H1 (cell line): ENCODE data around the gene FOXQ1. TPM values are rescaled to one million over a fixed set of nuclear protein-coding genes. Genes with fewer than 3 reads are reported as not detected.

Source experiments
- CTBP2 ChIP-seq: IDR thresholded peaks from 2 replicates; pipeline ENCODE4 v1.7.0; 2011; ENCODE audit warnings: borderline replicate concordance, mild to moderate bottlenecking, moderate library complexity, mixed read lengths, low read length; ENCODE audit not compliant: insufficient read depth, insufficient read length
- CTCF ChIP-seq, 3 experiments: IDR thresholded peaks; 1 replicate in 2 of 3; 2 replicates in 1 of 3; pipeline versions ENCODE4 v1.5.1 to v1.6.1; 2011; ENCODE audit warnings: low read length in 3 of 3, mild to moderate bottlenecking in 3 of 3, inconsistent platforms in 2 of 3, low read depth in 1 of 3, moderate library complexity in 1 of 3; ENCODE audit not compliant: insufficient read depth in 1 of 3; ENCODE audit errors: control extremely low read depth in 1 of 3
- TAF1 ChIP-seq: IDR thresholded peaks from 2 replicates; pipeline ENCODE4 v1.6.1; 2011; ENCODE audit warnings: mild to moderate bottlenecking, low read depth, low read length
- TCF12 ChIP-seq: IDR thresholded peaks from 2 replicates; pipeline ENCODE4 v1.6.1; 2011; ENCODE audit warnings: low read depth, mild to moderate bottlenecking, low read length
- polyA plus RNA-seq, 7 experiments: library from polyadenylated mRNA; depleted of rRNA in 3 of 7; stranded (reverse) in 5 of 7; unstranded in 2 of 7; fragments of >200 nt in 5 of 7; fragments of 200-250 nt in 2 of 7; gene quantifications; 1 replicate in 5 of 7; 2 replicates in 1 of 7; 4 replicates in 1 of 7; pipeline versions ENCODE4 v1.2.1 to v1.2.3, GENCODE V29; 2011 to 2013; ENCODE audit warnings: missing spikeins in 2 of 7, mixed read lengths in 2 of 7
- total RNA-seq: library from RNA; stranded (reverse); fragmentation: NEBNext Ultra II Directional; extraction: Animal tissue kit (Norgen Biotek cat#: 25700); gene quantifications from 2 replicates; pipeline ENCODE4 v1.2.1, GENCODE V29; 2021

FOXQ1 gene
- total and polyA plus RNA-seq, 2 of the 8 experiments (the other 6 are each of a cell fraction or from before 2014, with no cell fraction given), result 0.03 TPM; not detected in 1

- no peak for TF ChIP-seq CTCF (IDR thresholded peaks at IDR 0.05; ENCODE audit: control extremely low read depth in 1 of 3, insufficient read depth in 1 of 3, low read depth in 1 of 3, low read length in 3 of 3)
- no peak for TF ChIP-seq CTBP2
- TF ChIP-seq TAF1, result no peak
- TF ChIP-seq TCF12, result no peak
Observed at GRCh38 chr6:1334684-1335083, 22.8 kb downstream of the FOXQ1 start (continued).
